GM21825 (cell line): ENCODE results near the gene ZNF532.
"Not testable (repeated sequence)": the region's sequence is repeated elsewhere in the genome, so short reads cannot be mapped to it uniquely, and the experiment has no call there.

Experiments
- ATAC-seq: cut with Tn5 transposase; IDR thresholded peaks from one replicate; pipeline ENCODE4 v1.9.1; 2021; ENCODE audit warnings: mild to moderate bottlenecking, moderate library complexity; ENCODE audit not compliant: unreplicated experiment

The ZNF532 gene

DNA sequence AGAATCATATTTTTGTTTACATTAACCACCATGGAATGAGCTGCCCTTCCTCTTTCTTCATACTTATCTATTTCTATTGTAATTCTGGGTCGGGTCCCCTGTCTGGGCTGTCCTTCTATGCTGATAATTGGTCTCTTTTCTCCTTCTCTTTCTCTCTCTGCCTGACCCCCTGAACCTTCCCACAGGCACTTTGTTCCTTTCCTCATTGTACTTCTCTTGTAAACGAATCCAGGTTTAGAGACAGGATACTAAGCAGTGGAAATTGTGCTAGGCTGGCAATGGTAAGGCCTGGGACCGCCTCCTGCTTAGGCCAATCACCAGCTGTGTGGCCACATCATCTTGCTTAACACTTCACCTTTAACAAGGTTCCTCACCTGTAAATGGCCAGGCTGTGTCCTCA lies 137.0 kb downstream of the ZNF532 start:
- no peak for ATAC-seq

DNA sequence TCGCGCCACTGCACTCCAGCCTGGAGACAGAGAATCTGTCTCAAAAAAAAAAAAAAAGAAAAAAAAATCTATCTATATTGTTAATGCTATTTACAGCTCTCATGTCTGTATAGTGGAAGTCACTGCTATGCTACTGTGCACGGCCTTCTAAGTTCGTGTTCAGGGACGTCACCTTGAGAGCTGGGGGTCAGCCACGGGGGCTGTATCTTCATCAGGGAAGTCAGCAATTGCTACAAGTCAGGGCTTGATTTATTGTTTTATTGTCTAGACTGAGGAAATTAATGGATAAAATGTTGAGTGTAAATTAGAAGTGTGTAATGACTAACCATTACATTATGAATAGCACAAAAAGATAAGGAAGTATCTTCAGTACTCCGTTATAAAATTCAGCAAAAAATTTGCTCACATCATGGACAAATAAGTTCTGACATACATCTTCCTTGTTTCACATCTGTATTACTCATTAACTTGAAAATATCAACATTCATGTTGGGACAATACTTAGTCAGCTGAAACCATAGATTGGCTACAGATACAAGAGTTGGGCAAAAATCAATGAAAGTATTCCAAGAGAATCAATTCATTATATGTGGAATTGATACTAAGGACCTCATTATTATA lies 138.4 kb downstream of the ZNF532 start:
- no peak for ATAC-seq

DNA sequence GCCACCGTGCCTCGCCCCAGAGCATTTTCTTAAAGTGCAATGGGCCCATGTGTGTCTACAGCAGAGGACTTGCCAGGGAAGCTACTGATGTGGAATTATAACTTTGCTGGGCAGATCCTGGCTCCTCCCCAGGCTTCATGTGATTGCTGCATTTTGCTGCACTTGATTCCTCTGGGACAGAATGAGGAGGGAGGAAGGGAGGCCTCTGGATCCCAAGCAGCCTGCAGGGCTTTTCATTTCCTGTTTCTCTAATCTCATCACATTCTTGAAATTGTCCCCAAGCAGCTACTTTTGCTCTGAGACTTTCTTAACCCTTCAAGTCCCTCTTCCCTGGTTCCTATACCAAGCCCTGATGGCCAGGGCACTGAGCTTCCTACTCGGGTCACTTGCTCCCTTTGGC lies 140.6 kb downstream of the ZNF532 start:
- ATAC-seq, result no peak

DNA sequence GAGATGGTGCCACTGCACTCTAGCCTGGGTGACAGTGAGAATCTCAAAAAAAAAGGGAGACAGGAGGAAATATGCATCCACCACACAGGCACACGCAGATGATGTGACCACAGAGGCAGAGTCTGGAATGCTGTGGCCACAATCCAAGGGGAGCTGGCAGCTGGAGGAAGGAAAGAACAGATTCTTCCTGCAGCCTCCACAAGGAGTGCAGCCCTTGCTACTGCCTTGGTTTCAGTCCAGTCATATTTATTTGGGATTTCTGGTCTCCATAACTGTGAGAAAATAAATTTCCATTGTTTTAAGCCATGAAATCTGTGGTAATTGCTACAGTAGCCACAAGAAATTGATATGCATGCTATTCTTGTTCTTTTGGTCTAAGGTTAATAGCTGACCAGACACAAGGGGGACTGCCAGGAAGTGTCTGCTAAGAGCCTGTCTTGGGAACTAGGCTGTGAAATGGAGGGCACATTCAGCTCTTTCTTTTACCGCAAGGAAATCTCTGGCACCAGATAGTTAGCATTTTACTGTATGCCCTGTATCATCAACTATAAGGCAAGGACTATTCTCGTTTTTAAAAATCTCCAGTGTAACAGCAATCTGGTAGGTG lies 141.9 kb downstream of the ZNF532 start:
- ATAC-seq, result no peak

DNA sequence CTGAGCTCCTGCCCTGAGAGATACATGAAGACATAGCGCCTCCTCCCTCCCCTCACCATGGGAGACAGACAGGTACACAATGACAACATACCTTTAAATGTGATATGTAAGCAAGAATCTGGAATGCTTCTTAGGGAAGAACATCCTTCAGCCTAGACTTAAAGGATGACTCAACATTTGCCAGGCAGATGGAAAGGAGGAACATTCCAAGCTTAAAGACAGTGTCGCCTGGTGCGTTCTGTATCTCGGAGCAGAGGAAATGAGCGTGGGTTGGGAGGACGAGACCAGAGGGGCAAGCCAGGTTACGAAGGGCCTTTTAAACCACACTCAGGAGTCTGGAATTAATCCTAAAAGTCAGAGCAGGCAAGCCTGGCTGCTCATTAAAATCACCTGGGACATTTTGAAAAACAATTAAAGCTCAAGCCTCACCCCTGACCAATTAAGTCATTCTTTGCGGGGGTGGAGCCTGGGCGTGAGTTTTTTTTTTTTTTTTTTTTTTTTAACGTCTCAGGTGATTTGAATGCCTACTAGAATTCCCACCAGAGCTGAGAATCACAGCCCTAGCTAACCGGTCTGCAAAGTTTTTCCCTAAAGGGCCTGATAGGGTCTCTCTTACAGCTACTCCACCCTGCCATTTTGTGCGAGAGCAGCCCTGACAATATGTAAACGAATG lies 143.8 kb downstream of the ZNF532 start:
- ATAC-seq, result no peak

DNA sequence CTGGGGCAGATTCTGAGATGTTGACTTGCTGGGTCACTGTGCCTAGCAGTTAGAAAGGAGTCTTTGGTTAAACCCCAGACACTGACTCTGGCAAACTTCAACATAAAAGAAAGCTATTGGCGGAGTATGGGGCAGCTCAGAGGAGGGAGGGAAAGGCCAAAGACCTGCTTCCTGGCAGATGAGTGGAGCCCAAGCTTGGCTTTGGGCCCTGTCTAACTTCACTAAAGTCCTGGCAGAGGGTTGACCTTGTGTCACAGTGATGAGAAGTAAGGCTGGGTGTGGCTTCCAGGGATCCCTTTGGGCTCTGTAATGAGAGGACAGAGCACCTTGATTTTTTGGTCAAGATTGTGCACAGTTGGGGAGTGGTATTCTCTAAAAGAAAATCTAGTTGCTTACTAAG lies 145.2 kb downstream of the ZNF532 start:
- no peak for ATAC-seq

DNA sequence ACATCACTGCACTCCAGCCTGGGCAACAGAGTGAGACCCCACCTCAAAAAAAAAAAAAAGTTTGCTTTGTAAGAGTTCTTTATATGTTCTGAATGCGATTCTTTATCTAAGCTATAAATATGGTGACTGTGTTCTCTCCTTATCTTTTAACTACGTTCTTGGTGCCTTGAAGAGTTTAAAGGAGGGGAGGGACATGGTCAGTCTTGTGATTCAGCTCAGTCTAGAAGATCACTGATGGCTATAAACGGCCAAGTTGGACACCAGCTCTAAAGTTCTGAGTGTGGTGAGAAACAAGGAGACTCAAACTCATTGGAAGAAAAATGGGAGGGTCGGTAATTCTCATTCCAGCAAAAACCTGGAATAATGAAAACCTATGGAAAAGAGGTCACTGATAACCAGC lies 146.6 kb downstream of the ZNF532 start:
- ATAC-seq, result no peak

DNA sequence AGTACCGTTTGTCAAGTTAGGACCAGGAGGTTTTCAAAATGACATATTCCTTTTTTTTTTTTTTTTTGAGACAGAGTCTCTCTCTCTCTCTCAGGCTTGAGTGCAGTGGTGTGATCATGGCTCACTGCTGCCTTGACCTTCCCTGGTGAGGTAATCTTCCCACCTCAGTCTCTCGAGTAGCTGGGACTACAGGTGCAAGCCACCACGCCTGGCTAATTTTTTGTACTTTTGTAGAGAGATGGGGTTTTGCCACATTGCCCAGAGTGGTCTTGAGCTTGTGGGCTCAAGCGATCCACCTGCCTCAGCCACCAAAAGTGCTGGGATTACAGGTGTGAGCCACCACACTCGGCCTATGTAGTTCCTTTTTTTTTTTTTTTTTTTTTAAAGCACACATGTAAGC lies 147.1 kb downstream of the ZNF532 start:
- ATAC-seq, result no peak

DNA sequence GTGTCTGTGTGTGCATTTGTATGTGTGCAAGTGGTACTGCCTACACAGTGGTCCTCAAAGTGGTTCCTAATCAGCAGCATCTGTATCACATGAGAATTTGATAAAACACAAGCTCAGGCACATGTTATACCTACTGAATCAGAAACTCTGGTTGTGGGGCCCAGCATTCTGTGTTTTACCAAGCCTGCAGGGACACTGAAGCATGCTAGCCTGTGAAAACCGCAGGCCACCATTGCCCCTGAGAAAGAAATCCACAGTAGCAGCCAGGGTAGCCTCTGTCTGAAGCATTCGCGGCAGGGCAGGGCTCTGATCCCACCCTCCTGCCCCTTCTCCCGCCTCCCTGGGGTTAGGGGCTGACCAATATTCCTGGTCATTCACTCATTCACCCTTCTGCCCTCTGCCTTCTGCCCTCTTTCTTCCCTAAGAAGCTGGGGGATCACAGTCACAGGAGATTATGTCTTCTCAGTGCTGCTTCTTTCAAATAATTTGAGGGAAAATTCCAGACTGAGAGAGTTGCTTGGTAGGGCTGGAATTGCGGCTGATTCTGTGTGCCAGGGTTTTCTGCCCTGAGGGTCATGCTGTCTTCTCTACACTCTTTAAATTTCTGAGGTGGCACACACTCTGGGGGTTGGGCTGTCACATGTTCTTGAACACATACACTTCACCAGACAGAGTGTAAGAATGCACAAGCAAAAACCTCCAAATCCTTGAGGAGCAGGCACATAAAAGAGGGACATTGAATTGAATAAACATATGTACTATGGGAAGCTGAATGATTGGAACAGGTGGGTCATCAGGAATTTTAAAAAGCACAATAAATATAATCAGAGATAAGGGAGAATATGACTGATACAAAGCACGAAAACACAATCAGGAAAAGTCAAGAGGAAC lies 148.4 kb downstream of the ZNF532 start:
- no peak for ATAC-seq

DNA sequence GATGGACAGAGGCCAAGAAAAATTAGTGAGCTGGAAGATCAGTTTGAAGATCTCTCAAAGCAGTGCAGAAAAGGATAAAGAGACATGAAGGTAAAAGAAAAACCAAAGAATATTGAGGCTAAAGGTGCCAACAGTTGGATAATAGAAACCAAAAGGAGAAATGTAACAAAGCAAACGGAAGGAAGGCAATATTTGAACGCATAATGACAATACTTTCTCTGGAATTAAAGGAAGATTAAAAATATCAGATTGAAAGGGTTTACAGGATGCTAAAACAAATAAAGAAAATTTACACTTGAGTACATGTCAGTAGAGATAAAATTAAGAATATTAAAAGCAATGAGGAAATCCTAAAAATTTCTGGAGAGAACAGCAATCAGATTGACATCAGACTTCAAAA lies 149.1 kb downstream of the ZNF532 start:
- no peak for ATAC-seq

DNA sequence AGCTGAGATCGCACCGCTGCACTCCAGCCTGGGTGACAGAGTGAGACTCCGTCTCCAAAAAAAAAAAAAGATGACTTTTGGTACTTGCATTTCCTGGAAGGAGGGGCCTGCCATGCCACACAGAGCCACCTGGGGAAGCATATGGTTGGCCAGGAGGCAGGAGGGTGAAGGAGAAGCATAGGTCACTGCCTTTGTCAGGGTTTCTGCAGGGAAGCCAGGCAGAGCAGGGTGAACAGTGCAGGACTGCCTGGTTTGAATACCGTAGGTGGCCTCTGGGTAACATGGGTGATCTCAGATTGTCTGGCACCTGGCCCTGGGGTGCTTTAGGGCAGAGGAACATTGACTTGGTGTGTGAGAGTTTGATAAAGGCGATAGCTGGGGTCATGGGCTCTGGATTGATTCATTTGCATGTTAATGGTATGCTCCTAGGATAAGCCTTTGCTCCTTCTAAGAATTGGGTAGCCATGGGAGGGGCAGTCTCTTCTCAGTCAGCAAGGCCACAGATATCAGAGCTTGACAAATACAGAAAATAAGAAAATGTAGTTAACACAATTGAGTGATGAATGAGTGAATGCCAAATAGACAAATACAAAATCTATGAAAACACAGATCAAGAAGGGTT lies 151.0 kb downstream of the ZNF532 start:
- ATAC-seq, result no peak

DNA sequence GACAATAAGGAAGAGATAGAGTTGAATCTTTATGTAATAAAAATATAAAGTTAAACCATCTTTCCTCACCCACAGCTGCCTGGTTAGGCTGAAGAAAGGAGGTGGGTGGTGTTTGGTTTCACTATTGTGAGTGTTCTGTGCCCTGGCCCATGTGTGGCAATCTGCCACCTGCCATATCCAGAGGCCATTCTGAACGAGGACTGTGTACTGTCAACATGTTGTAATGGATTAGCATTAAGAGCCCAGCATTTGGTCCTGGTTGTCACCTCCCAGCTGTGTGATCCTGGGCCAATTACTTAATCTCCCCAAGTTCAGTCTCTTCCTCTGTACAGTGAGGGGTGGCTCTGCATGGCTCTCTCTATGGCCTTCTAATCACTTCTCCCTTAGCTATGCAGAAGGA lies 156.8 kb downstream of the ZNF532 start:
- ATAC-seq, result no peak

DNA sequence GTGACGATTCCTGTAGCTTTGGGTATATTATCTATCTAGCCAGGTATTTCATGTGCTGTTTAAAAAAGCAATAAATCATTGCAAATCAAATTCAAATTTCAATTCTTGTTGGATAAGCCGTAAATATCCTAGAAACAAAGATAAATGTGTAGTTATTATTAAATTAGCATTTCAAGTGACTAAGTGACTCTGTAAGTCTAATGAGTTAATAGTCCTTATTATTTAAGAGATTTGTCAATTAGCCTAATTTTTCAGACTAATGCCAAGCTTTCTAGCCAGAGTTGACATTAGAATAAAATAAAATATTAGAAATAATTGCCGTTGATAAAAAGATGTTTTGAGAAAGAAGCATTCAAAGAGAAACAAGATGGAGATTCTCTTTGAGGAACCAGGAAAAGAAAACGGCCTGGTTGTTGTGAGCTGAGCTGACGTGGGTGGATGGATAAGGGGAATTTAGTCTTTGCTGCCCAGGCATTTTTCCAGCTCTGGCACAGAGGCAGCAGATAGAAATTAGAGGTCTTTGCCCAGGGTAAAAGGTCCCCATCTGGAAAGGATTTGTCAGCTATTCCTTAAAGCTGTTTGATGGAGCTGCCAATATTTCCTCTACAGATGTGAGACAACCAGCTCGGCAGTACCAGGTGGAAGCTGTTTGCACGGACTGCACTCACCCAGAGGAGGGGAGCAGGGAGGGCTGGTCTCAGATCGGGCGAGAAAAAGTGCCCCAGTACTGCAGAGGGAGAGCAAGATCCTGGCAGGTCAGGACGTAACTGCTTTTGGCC lies 157.7 kb downstream of the ZNF532 start:
- ATAC-seq, result no peak

DNA sequence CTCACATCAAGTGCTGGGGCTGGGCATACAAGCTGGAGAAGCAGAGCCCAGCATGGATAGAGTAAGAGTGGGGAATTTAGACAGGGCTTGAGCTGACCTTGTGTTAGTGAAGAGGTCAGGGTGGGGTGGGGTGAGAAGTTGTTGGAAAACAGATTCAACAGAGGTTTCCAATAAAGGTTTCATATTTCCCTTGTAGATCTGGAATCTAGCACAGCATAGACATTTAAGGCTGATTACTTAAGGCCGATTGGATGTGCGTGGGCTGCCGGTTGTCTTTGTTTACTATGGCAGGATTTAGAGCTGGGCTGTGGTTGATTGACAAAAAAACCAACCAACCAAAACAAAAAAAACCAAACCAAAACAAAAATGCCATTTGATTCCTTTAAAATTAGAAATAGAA lies 160.2 kb downstream of the ZNF532 start:
- no peak for ATAC-seq

DNA sequence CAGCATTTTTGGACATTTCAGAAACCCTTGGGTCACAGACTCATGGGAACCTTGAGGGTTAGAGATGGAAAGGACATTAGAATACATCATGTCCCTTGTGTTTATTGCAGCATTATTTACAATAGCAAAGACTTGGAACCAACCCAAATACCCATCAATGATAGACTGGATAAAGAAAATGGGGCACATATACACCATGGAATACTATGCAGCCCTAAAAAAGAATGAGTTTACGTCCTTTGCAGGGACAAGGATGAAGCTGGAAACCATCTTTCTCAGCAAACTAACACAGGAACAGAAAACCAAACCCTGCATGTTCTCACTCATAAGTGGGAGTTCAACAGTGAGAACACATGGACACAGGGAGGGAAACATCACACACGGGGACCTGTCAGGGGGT lies 160.9 kb downstream of the ZNF532 start:
- not testable (repeated sequence) for ATAC-seq

DNA sequence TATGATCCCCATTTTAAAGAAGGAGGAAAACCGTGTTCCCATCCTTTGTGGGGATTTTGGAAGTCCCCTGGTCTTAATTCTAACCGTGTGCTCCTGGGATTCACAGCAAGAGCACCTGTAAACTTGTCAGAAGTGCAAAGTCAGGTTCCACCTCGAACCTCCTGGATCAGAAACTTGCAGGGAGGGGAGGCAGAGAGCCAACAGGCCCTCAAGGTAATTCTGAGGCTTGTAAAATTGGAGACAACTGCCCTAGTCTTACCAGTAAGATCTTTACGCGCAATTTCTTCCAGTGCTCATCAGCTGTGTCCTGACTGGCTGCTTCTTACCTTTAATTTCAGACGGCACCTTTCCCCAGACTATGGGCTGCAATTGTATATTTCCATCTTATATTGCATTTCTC lies 161.7 kb downstream of the ZNF532 start:
- ATAC-seq, result no peak

DNA sequence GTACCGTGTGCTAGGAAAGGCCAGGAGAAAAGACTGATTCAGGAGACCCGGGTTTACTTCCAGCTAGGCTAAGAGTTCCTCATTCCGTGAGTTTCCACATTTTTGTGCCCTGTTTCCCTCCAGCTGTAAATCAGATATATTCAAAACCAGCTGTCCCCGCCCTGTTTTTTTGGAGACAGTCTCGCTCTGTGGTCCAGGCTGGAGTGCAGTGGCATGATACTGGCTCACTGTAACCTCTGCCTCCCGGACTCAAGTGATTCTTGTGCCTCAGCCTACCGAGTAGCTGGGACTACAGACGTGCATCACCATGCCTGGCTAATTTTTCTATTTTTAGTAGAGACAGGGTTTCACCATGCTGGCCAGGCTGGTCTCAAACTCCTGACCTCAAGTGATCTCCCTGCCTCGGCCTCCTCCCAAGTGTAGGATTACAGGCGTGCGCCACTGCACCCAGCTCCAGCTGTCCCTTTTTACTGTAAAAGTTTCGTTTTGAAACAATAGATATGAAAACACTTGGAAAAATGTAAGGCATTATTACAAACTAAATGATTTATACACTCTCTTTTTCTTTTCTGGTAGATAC lies 162.2 kb downstream of the ZNF532 start:
- ATAC-seq, result no peak

DNA sequence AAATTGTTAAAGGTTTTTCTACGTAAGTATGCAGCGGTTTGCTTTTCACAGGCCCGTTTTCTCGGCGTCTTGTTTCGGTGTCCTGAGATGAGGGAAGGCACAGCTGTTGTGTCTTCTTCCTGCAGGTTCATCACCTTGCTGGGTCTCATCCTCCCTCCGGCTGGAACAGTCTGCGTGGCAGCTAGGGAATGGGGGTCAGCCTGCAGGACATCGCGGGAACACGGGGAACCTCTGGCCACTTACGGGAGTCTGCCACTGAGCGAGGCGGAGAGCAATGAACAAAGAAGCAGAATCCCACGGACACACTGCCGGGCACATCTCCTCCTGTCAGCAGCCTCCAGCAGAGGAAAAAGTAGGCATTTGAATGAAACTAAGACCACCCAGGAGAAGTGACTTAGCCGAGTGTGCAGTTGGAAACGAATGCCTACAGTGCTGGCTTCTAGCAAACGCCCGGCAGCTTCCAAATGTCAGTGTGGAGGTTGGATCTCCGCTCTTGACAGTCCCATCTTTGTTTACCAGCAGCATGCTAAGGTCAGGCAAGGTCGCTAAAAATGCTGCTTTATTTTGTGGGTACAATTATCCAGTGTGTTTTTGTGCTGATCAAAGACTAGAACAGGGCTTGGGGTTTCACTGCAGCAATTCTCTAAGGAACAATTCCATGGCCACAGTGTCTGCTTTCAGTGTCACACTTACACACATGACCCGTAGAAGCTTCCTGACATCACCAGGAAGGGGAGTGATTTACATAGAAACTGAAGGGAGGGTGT lies 165.2 kb downstream of the ZNF532 start:
- ATAC-seq, result no peak

DNA sequence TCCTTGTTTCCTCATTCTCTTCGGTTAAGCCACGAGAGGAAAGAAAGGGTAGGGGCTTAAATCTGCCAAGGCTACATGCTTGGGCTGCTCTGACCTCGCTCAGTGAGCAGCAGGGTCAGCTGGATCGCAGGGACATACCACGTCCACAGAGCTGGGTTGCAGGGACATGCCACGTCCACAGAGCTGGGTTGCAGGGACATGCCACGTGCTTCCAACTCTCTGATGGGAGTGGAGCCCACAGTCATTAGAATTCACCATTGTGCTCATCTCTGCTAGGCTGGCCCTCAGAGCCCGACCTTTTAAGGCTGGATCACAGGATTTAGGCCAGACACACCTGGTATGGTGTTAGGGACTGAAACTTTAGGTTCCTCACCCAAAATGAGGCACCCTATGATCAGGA lies 167.6 kb downstream of the ZNF532 start:
- no peak for ATAC-seq
